Neural progenitor cell (in vitro differentiated cells): ENCODE data around the gene NR4A3. TPM values are rescaled to one million over a fixed set of nuclear protein-coding genes. Genes with fewer than 3 reads are reported as not detected.
A peak's percentile ranks its signal among the peaks of the same experiment; 100 is the strongest.

Experiments used
- DNase-seq: peaks from one replicate; pipeline ENCODE4 v3.0.0-alpha.2; 2016; ENCODE audit warnings: low spot score
- H2AFZ ChIP-seq: fragments of 200-600 bp; sonication (generic); replicated peaks from 2 replicates; pipeline ENCODE4 v1.6.1; 2016; ENCODE audit warnings: antibody characterized with exemption
- H3F3A ChIP-seq: fragments of 200-600 bp; sonication (generic); 2 replicates; pipeline ENCODE4 v1.6.1; 2016; ENCODE audit warnings: antibody characterized with exemption, low read depth
- H3K27ac ChIP-seq: fragments of 200-600 bp; sonication (generic); 2 replicates; pipeline ENCODE4 v1.5.1; 2016; ENCODE audit warnings: mild to moderate bottlenecking
- H3K27me3 ChIP-seq: fragments of 200-600 bp; sonication (generic); 2 replicates; pipeline ENCODE4 v1.6.1; 2016; ENCODE audit warnings: mild to moderate bottlenecking, moderate library complexity
- H3K36me3 ChIP-seq: fragments of 200-600 bp; sonication (generic); 2 replicates; pipeline ENCODE4 v1.5.1; 2016
- H3K4me1 ChIP-seq: fragments of 200-600 bp; sonication (generic); 2 replicates; pipeline ENCODE4 v1.6.1; 2016; ENCODE audit warnings: mixed run types
- H3K4me2 ChIP-seq: fragments of 200-600 bp; sonication (generic); 2 replicates; pipeline ENCODE4 v1.6.1; 2016
- H3K4me3 ChIP-seq: fragments of 200-600 bp; sonication (generic); 2 replicates; pipeline ENCODE4 v1.5.1; 2016
- H3K79me2 ChIP-seq: fragments of 200-600 bp; sonication (generic); 2 replicates; pipeline ENCODE4 v1.6.1; 2016; ENCODE audit warnings: low read depth
- H3K9ac ChIP-seq: fragments of 200-600 bp; sonication (generic); 2 replicates; pipeline ENCODE4 v1.6.1; 2016
- H3K9me3 ChIP-seq: fragments of 200-600 bp; sonication (generic); 2 replicates; pipeline ENCODE4 v1.5.1; 2016; ENCODE audit warnings: low read depth
- H4K20me1 ChIP-seq: fragments of 200-600 bp; sonication (generic); 2 replicates; pipeline ENCODE4 v1.6.1; 2016; ENCODE audit warnings: low read depth
- H3K27ac Mint-ChIP-seq: 3 replicates; pipeline ENCODE4 v1.8.0; 2021; ENCODE audit warnings: mixed read lengths
- H3K27me3 Mint-ChIP-seq: 2 replicates; pipeline ENCODE4 v1.8.0; 2022; ENCODE audit warnings: low read depth, mild to moderate bottlenecking, inconsistent platforms, moderate library complexity, mixed read lengths; ENCODE audit not compliant: insufficient read depth
- H3K36me3 Mint-ChIP-seq: 3 replicates; pipeline ENCODE4 v1.8.0; 2021; ENCODE audit warnings: mixed read lengths
- H3K4me1 Mint-ChIP-seq: 3 replicates; pipeline ENCODE4 v1.8.0; 2021; ENCODE audit warnings: mixed read lengths
- H3K4me3 Mint-ChIP-seq: 3 replicates; pipeline ENCODE4 v1.8.0; 2021; ENCODE audit warnings: mild to moderate bottlenecking, moderate library complexity, mixed read lengths
- H3K9me3 Mint-ChIP-seq: 3 replicates; pipeline ENCODE4 v1.8.0; 2020; ENCODE audit warnings: mixed read lengths
- EZH2 ChIP-seq: fragments of 200-600 bp; sonication (generic); IDR thresholded peaks from 2 replicates; pipeline ENCODE4 v1.6.1; 2017; ENCODE audit warnings: antibody characterized with exemption, mild to moderate bottlenecking, moderate library complexity
- EZH2phosphoT487 ChIP-seq: fragments of 200-600 bp; sonication (generic); IDR thresholded peaks from 2 replicates; pipeline ENCODE4 v1.6.1; 2017; ENCODE audit warnings: antibody characterized with exemption
- total RNA-seq: library from RNA; depleted of rRNA; stranded (reverse); fragments of >200 nt; gene quantifications from 2 replicates; pipeline ENCODE4 v1.2.3, GENCODE V29; 2015; ENCODE audit warnings: low replicate concordance
- TF ChIP-seq, protein P1 (sequence below): fragments of 200-600 bp; sonication (generic); IDR thresholded peaks from 2 replicates; pipeline ENCODE4 v1.5.1; 2017; ENCODE audit warnings: antibody characterized with exemption, mild to moderate bottlenecking

Gene NR4A3
- total RNA-seq, 1 donor from 2014 or later, result 0.26 TPM

DNA sequence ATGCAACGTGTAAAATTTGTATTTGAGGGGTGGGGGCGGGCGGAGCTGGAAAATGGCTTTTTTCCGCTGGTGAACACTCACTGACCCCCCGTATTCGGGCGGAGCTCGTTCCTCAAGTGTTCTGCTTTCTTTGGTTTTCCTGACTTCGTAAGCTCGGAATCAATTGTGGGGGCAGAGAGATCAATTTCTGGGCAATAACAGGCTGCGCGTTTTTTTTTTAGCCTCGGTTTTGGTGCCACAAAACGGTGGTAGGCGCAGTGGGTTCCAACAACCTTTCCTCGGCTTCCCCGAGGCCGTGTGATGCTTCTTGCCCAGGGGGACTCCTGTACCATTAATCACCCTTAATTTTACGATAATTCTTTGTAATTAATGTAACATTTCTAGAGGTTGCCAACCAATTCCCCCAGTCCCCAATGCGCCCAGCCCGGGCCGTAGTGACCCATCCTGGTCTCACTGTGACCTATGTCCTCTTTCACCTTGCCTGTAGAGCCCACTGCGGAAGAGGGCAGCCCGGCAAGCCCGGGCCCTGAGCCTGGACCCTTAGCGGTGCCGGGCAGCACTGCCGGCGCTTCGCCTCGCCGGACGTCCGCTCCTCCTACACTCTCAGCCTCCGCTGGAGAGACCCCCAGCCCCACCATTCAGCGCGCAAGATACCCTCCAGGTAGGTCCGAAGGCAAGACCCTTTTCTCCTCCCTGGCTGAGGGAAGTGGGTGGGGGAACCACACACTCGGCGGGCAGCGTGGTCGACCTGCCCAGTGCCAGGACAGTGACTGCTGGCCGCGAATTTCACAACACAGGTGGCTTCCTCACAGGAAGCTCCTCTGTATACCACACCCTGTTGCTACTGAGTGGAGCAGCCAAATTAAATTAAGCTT, 3.7 kb downstream of the NR4A3 start:
- H3K36me3 Mint-ChIP-seq, result peaks cover 9% of the 10 kb centered on the region

DNA sequence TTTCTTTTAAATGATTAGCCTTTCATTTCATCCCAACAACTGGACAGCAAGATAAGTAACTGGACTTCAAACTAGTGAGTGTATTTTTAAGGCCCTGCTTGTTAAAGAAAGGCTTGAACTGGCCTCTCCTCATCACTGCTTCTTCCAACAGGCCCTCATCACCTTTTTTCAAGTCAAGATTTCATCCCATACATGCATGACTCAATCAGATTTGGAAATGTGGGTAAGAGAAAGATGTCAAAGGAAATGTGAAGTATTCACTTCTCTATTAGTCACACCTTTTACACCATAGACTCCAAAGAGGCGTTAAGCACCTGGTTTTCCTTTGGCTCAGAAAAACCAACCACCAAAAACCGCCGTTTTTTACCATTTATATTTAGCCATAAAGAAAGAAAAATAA, 4.9 kb downstream of the NR4A3 start:
- no peak overlapping the region for H3K27ac Mint-ChIP-seq
- peaks cover 97% of the 10 kb centered on the region for H3K27me3 ChIP-seq
- no peak overlapping the region for H3K27ac ChIP-seq
- H4K20me1 ChIP-seq, result peaks cover 40% of the 10 kb centered on the region
- peaks cover 29% of the 10 kb centered on the region for H3K4me1 Mint-ChIP-seq
- no peak overlapping the region for H3K4me3 ChIP-seq
- H3K4me1 ChIP-seq, result peaks cover 20% of the 10 kb centered on the region
- H3K4me2 ChIP-seq, result no peak overlapping the region
- TF ChIP-seq EZH2phosphoT487 (no peak), EZH2 (no peak)
- TF ChIP-seq, protein P1, sequence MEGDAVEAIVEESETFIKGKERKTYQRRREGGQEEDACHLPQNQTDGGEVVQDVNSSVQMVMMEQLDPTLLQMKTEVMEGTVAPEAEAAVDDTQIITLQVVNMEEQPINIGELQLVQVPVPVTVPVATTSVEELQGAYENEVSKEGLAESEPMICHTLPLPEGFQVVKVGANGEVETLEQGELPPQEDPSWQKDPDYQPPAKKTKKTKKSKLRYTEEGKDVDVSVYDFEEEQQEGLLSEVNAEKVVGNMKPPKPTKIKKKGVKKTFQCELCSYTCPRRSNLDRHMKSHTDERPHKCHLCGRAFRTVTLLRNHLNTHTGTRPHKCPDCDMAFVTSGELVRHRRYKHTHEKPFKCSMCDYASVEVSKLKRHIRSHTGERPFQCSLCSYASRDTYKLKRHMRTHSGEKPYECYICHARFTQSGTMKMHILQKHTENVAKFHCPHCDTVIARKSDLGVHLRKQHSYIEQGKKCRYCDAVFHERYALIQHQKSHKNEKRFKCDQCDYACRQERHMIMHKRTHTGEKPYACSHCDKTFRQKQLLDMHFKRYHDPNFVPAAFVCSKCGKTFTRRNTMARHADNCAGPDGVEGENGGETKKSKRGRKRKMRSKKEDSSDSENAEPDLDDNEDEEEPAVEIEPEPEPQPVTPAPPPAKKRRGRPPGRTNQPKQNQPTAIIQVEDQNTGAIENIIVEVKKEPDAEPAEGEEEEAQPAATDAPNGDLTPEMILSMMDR, result no peak
- H3K9ac ChIP-seq, result no peak overlapping the region
- no peak overlapping the region for H3K4me3 Mint-ChIP-seq
- peaks cover 36% of the 10 kb centered on the region for H3F3A ChIP-seq
- H3K79me2 ChIP-seq, result no peaks in the 10 kb centered on the region
- no peaks in the 10 kb centered on the region for H3K9me3 ChIP-seq
- H3K27me3 Mint-ChIP-seq, result peaks cover 64% of the 10 kb centered on the region
- no peak for DNase-seq
- H3K36me3 ChIP-seq, result no peaks in the 10 kb centered on the region
- H2AFZ ChIP-seq, result no peak overlapping the region
- peaks cover 4% of the 10 kb centered on the region for H3K9me3 Mint-ChIP-seq
- H3K36me3 Mint-ChIP-seq, result peaks cover 9% of the 10 kb centered on the region

More for the DNA sequence above, 3.7 kb downstream of the NR4A3 start:
- Mint-ChIP-seq H3K9me3 (peaks cover 4% of the 10 kb centered on the region), H3K27me3 (peaks cover 64% of the 10 kb centered on the region), H3K4me1 (peaks cover 33% of the 10 kb centered on the region), H3K27ac (peak overlapping the region; percentile 60), H3K4me3 (peak overlapping the region; percentile 86)
- H2AFZ ChIP-seq, result peak overlapping the region; percentile 34
- H3F3A ChIP-seq, result peaks cover 48% of the 10 kb centered on the region
- no peak overlapping the region for H3K9ac ChIP-seq
- peak; percentile 66 for DNase-seq
- H3K4me1 ChIP-seq, result peaks cover 20% of the 10 kb centered on the region
- H3K9me3 ChIP-seq, result no peaks in the 10 kb centered on the region
- no peaks in the 10 kb centered on the region for H3K79me2 ChIP-seq
- H3K4me2 ChIP-seq, result peak overlapping the region; percentile 95
- H4K20me1 ChIP-seq, result peaks cover 40% of the 10 kb centered on the region
- H3K4me3 ChIP-seq, result peak overlapping the region; percentile 93
- peaks cover 94% of the 10 kb centered on the region for H3K27me3 ChIP-seq
- TF ChIP-seq EZH2phosphoT487 (peak; percentile 54), EZH2 (peak; percentile 72)
- TF ChIP-seq, protein P1, result no peak
- no peaks in the 10 kb centered on the region for H3K36me3 ChIP-seq
- no peak overlapping the region for H3K27ac ChIP-seq

DNA sequence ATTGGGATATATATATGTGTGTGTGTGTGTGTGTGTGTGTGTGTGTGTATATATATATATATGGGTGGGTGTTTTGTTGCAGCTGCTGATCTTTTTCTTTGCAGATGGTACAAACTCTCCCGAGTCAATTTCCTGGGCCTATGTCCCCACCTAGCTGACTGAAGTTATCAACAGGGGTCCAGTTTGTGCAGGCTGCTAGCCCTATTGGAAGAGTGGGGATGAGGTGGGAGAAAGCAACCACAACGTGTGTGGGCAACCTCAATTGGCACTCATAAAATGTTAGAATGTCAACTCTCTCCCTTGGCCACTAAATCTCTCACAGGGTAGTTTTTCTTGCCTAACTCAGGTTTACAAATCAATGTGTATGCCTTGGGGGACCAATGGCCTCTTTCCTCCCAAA, 5.6 kb downstream of the NR4A3 start:
- DNase-seq, result no peak
- H4K20me1 ChIP-seq, result peaks cover 39% of the 10 kb centered on the region
- H3K27ac ChIP-seq, result no peak overlapping the region
- no peak overlapping the region for H3K9ac ChIP-seq
- H3K4me1 Mint-ChIP-seq, result peaks cover 29% of the 10 kb centered on the region
- H3K9me3 ChIP-seq, result no peaks in the 10 kb centered on the region
- H3K4me2 ChIP-seq, result no peak overlapping the region
- peaks cover 4% of the 10 kb centered on the region for H3K9me3 Mint-ChIP-seq
- H3K36me3 ChIP-seq, result no peaks in the 10 kb centered on the region
- H3K4me1 ChIP-seq, result peaks cover 20% of the 10 kb centered on the region
- H2AFZ ChIP-seq, result no peak overlapping the region
- peaks cover 62% of the 10 kb centered on the region for H3K27me3 Mint-ChIP-seq
- H3K36me3 Mint-ChIP-seq, result peaks cover 9% of the 10 kb centered on the region
- TF ChIP-seq EZH2 (no peak), EZH2phosphoT487 (no peak)
- TF ChIP-seq, protein P1, result no peak
- H3K27me3 ChIP-seq, result peaks cover 100% of the 10 kb centered on the region
- H3K4me3 ChIP-seq, result no peak overlapping the region
- no peak overlapping the region for H3K27ac Mint-ChIP-seq
- H3K79me2 ChIP-seq, result no peaks in the 10 kb centered on the region
- H3F3A ChIP-seq, result peaks cover 30% of the 10 kb centered on the region
- no peak overlapping the region for H3K4me3 Mint-ChIP-seq
